ENCODE results near the gene ARFGAP1.

Gene ARFGAP1

GRCh38 chr20:63330940-63331339 lies 58.3 kb downstream of the ARFGAP1 start:
- no peak overlapping the region for H3K4me2 ChIP-seq (ENCODE audit: low read length)
- no peak for TF ChIP-seq EZH2phosphoT487 (IDR thresholded peaks at IDR 0.05; ENCODE audit: low read depth)
- TF ChIP-seq, protein P1, sequence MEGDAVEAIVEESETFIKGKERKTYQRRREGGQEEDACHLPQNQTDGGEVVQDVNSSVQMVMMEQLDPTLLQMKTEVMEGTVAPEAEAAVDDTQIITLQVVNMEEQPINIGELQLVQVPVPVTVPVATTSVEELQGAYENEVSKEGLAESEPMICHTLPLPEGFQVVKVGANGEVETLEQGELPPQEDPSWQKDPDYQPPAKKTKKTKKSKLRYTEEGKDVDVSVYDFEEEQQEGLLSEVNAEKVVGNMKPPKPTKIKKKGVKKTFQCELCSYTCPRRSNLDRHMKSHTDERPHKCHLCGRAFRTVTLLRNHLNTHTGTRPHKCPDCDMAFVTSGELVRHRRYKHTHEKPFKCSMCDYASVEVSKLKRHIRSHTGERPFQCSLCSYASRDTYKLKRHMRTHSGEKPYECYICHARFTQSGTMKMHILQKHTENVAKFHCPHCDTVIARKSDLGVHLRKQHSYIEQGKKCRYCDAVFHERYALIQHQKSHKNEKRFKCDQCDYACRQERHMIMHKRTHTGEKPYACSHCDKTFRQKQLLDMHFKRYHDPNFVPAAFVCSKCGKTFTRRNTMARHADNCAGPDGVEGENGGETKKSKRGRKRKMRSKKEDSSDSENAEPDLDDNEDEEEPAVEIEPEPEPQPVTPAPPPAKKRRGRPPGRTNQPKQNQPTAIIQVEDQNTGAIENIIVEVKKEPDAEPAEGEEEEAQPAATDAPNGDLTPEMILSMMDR (IDR thresholded peaks at IDR 0.05; ENCODE audit: low read depth, low read length), result no peak

GRCh38 chr20:63331741-63332400 lies 59.3 kb downstream of the ARFGAP1 start:
- Histone ChIP-seq H3K4me1 (ENCODE audit: low read length) (no peaks in the 10 kb centered on the region), H3K4me2 (ENCODE audit: low read length) (no peak overlapping the region), H3K4me3 (ENCODE audit: low read length) (no peak overlapping the region), H3K27ac (ENCODE audit: low read length) (no peak overlapping the region), H3K9ac (ENCODE audit: low read length) (no peak overlapping the region), H3K27me3 (ENCODE audit: low read depth, low read length) (no peaks in the 10 kb centered on the region), H3K79me2 (ENCODE audit: low read length) (no peaks in the 10 kb centered on the region), H3K9me3 (ENCODE audit: insufficient read depth, low read length) (no peaks in the 10 kb centered on the region), H2AFZ (ENCODE audit: low read depth, low read length) (no peak overlapping the region), H4K20me1 (ENCODE audit: insufficient read depth, low read length) (no peaks in the 10 kb centered on the region), H3K36me3 (replicated peaks; ENCODE audit: low read depth, low read length) (no peaks in the 10 kb centered on the region)
- no peak for TF ChIP-seq EZH2phosphoT487 (IDR thresholded peaks at IDR 0.05; ENCODE audit: low read depth)
- TF ChIP-seq, protein P1 (IDR thresholded peaks at IDR 0.05; ENCODE audit: low read depth, low read length), result no peak

More at GRCh38 chr20:63330940-63331339, 58.3 kb downstream of the ARFGAP1 start:
- Histone ChIP-seq H2AFZ (ENCODE audit: low read depth, low read length) (no peak overlapping the region), H3K4me1 (ENCODE audit: low read length) (no peaks in the 10 kb centered on the region), H3K9me3 (ENCODE audit: insufficient read depth, low read length) (no peaks in the 10 kb centered on the region), H3K9ac (ENCODE audit: low read length) (no peak overlapping the region), H3K27ac (ENCODE audit: low read length) (no peak overlapping the region), H3K36me3 (replicated peaks; ENCODE audit: low read depth, low read length) (no peaks in the 10 kb centered on the region), H4K20me1 (ENCODE audit: insufficient read depth, low read length) (no peaks in the 10 kb centered on the region), H3K4me3 (ENCODE audit: low read length) (no peak overlapping the region), H3K27me3 (ENCODE audit: low read depth, low read length) (no peaks in the 10 kb centered on the region), H3K79me2 (ENCODE audit: low read length) (no peaks in the 10 kb centered on the region)

DNA sequence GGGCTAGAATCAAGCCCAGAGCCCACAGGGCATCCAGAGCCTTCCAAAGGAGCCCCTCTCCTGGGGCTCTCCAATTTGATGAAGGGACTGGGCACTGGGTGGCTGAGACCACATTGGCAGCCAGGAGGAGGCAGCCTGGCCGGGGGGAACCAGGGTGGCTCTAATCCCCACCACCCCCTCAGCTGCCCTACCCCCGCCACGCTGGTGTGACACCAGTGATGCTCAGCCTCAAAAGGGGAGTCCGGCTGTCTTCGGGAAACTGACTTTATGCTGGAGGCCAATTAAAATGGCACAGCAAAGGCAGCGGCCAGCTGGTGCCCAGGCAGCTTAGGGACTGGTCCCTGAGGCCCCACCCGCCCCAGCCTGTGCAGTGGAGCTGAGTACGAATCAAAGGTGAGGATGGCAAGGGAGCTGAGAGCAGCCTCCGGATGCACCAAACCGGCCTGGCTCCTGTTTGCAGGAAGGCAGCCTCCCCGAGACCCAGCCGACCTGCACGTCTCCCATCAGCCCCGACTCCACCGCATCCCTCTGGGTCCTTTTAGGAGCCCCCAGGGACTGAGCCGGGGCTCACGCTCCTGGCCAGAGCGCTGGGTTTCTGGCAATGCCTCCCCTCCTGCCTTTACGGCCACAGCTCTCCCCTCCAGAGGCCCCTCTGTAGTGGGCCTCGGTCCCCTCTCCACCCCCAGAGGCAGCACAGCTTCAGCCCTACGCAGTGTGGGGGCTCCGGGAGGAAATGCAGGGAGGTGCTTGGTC lies 60.1 kb downstream of the ARFGAP1 start:
- Histone ChIP-seq H3K36me3 (replicated peaks; ENCODE audit: low read depth, low read length) (no peaks in the 10 kb centered on the region), H3K27ac (ENCODE audit: low read length) (no peak overlapping the region), H3K27me3 (ENCODE audit: low read depth, low read length) (no peaks in the 10 kb centered on the region), H4K20me1 (ENCODE audit: insufficient read depth, low read length) (no peaks in the 10 kb centered on the region), H3K4me1 (ENCODE audit: low read length) (no peaks in the 10 kb centered on the region), H3K4me3 (ENCODE audit: low read length) (no peak overlapping the region), H2AFZ (ENCODE audit: low read depth, low read length) (no peak overlapping the region), H3K9me3 (ENCODE audit: insufficient read depth, low read length) (no peaks in the 10 kb centered on the region), H3K9ac (ENCODE audit: low read length) (no peak overlapping the region), H3K4me2 (ENCODE audit: low read length) (no peak overlapping the region), H3K79me2 (ENCODE audit: low read length) (no peaks in the 10 kb centered on the region)
- TF ChIP-seq EZH2phosphoT487 (IDR thresholded peaks at IDR 0.05; ENCODE audit: low read depth), result no peak
- TF ChIP-seq, protein P1 (IDR thresholded peaks at IDR 0.05; ENCODE audit: low read depth, low read length), result no peak

GRCh38 chr20:63333241-63333836 lies 60.7 kb downstream of the ARFGAP1 start:
- H4K20me1 ChIP-seq (ENCODE audit: insufficient read depth, low read length), result no peaks in the 10 kb centered on the region
- H3K27ac ChIP-seq (ENCODE audit: low read length), result no peak overlapping the region
- no peak overlapping the region for H3K9ac ChIP-seq (ENCODE audit: low read length)
- H3K27me3 ChIP-seq (ENCODE audit: low read depth, low read length), result no peaks in the 10 kb centered on the region
- no peaks in the 10 kb centered on the region for H3K36me3 ChIP-seq (replicated peaks; ENCODE audit: low read depth, low read length)
- no peaks in the 10 kb centered on the region for H3K9me3 ChIP-seq (ENCODE audit: insufficient read depth, low read length)
- H3K4me2 ChIP-seq (ENCODE audit: low read length), result no peak overlapping the region
- H3K4me3 ChIP-seq (ENCODE audit: low read length), result no peak overlapping the region
- no peak overlapping the region for H2AFZ ChIP-seq (ENCODE audit: low read depth, low read length)
- no peaks in the 10 kb centered on the region for H3K79me2 ChIP-seq (ENCODE audit: low read length)
- TF ChIP-seq EZH2phosphoT487 (IDR thresholded peaks at IDR 0.05; ENCODE audit: low read depth), result no peak
- TF ChIP-seq, protein P1 (IDR thresholded peaks at IDR 0.05; ENCODE audit: low read depth, low read length), result no peak
- H3K4me1 ChIP-seq (ENCODE audit: low read length), result no peaks in the 10 kb centered on the region
